Central memory CD4-positive, alpha-beta T cell (primary cell): ENCODE results near the gene TNIP1.
A peak's percentile ranks its signal among the peaks of the same experiment; 100 is the strongest.

ENCODE experiments used
- DNase-seq: peaks from one replicate; pipeline ENCODE4 v3.0.0; 2022
- total RNA-seq, 3 experiments: gene quantifications; one replicate each; lab custom pipeline; 2026; lab: John Stamatoyannopoulos, UW

The TNIP1 gene
- 134 to 309 (median 266) reads per million in 3 experiments for total RNA-seq

DNA sequence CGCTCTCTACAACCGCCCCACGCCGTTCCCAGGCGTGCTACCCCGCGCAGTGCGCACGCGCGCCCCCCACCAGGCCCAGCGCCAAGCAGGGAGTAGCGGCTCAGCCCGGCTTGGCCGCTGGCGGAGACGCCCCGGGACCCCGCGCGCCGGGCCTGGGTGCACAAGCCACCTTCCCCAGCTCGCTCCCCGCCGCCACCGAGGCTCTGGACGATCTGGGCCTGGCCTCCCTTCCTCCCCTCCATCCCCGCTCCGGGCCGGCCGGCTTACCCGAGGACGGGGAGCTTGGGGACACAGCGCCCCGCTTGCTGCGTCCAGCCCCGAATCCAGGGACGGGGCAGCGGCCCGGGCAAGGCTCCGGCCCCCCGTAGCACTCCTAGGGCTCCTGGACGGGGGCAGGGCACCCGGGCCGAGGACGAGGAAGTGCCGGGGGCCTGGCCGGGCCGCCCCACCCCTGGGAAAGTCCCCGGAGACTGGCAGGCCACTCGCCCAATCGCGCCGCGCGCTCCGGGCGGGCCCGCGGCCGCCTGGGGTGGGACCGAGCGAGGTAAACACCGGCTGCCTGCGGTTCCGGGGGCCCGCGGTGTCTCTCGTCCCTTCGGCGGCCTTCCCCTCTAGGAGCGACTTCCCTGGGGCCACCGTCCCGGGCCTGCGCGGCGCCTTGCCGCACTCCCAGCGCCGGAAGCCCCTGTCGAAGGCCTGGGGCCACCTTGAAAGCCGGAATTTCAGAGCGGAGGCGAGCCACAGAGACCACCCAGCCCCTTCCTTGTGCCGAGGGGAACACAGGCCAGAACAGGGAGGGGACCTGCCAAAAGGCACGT is at the start of gene TNIP1:
TNIP1 (minus strand) TSS at position 422 of the 818 bp plus-strand sequence. CDS start 15,939 bp downstream, outside the sequence.
- DNase-seq, result peak; percentile 95

DNA sequence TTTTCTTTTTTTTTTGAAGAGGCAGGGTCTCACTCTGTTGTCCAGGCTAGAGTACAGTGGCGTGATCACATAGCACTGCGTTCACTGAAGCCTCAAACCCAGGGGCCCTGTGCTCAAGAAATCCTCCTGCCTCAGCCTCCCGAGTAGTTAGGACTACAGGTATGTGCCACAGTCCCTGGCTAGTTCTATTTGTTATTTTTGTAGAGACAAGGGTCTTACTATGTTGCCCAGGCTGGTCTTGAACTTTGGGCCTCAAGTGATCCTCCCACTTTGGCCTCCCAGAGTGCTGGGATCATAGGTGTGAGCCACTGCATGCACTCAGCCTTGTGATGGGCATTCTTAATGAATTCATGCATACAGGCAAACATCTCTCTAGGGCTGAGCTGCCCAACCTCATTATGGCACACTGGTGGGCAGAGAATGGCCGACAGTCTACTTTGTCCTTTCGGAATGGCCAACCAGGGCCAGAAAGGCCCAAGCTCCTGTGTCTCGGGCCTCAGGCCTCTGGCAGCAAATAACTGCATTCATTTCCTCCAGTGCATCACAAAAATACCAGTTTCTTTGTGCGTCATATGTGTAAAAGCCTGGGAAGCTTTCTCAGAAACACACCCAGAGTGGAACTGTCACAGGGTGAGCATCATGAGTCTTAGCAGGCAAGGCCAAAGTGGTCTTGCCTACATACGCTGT is 49.5 kb upstream of the TNIP1 start:
- no peak for DNase-seq

GRCh38 chr5:151128817-151129216 is 48.0 kb upstream of the TNIP1 start:
- no peak for DNase-seq

DNA sequence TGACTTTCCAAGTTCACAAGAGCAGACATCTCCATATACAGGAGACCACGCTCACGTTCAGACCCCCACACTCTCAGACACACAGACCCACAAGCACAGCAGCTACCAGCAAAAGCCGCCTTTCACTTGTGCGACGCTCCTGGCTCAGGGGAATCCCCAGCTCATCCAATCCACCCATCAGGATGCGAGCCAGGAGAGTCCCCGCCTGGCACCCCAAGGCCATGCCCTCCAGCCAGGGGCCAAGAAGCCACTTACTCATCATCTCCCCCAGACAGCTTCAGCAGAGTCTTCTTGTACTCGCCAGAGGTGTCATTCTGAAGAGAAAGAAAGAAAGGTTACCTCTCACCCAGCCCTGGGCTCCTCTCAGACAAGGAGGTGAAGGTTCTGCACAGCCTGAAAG is 47.1 kb upstream of the TNIP1 start:
- DNase-seq, result no peak

DNA sequence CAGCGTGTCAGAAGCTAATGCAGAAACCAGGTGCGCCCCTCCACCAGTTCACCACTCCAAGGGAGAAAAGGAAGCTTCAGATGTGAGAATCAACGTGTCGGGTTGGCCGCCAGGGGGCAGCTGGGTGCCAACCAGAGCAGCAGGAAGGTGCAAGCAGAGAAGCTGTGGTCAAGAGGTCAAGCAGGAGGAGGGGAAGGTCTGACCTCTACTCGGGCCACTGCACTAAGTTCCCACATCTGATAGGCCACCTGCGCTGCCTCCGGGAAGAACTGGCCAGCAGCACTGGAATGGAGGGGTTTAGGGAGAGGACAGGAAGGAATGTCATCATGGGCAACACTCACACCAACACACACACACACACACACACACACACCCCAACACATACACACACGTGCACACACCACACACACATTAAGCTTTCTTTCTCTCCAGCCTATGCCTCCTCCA is 45.4 kb upstream of the TNIP1 start:
- peak; percentile 64 for DNase-seq

- peak; percentile 28 for DNase-seq
Observed at GRCh38 chr5:151125421-151125820, 44.6 kb upstream of the TNIP1 start.

- no peak for DNase-seq
Observed at GRCh38 chr5:151123897-151124751, 43.3 kb upstream of the TNIP1 start.

GRCh38 chr5:151122828-151123227 is 42.0 kb upstream of the TNIP1 start:
- DNase-seq, result no peak

- no peak for DNase-seq
Observed at GRCh38 chr5:151121665-151122064, 40.8 kb upstream of the TNIP1 start.

DNA sequence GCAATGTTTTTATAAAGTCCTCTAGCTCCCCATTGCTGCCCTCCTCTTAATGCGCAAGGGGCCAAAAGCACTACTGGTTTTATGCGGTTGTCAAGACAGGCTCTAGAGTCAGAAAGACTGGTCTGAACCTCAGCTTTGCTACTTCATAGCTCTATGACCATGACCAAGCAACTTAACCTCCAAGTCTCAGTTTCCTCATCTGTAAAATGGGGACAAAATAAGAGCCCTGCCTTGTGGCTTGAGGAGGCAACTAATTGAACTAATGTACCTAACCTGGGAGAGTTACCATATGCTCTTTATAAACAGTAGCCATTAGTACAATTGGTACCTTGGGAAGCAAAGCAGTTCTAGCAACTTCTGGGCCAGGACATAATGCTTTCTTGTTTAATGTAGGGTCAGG is 40.3 kb upstream of the TNIP1 start:
- no peak for DNase-seq

- no peak for DNase-seq
Observed at GRCh38 chr5:151118913-151119575, 38.2 kb upstream of the TNIP1 start.

GRCh38 chr5:151115272-151115905 is 34.6 kb upstream of the TNIP1 start:
- DNase-seq, result peak; percentile 58

DNA sequence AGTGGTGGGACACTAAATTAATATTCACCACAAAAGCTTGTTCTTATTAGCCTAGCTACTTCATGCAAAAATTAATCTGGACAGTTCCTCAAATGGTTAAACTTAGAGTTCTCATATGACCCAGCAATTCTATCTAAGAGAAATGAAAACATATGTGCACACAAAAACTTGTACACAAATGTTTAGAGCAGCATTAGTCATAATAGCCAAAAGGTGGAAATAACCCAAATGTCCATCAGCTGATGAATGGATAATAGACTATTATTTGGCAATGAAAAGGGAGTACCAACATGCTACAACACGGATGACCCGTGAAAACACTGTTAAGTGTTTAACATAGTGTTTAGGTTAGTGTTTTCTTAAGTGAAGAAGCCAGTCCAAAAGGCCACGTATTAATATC is 32.8 kb upstream of the TNIP1 start:
- no peak for DNase-seq

DNA sequence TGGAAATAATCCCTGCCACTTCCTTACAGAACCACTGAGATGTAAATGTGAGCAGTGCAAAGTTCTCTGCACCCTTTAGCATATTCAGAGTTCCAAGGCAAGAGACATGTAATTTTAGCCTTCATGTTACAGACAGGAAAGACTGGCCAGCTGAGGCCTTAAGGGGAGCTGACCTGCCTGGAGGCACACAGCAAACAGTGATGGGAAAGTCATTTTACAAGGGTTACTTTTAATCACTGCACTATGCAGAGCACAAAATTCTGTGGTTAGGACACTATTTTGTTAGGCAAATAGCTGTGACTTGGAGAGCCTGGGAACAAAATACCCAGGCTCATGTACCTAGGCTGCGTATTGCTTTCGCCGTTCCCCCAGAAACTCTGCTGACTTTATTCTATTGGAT is 30.2 kb upstream of the TNIP1 start:
- DNase-seq, result no peak

DNA sequence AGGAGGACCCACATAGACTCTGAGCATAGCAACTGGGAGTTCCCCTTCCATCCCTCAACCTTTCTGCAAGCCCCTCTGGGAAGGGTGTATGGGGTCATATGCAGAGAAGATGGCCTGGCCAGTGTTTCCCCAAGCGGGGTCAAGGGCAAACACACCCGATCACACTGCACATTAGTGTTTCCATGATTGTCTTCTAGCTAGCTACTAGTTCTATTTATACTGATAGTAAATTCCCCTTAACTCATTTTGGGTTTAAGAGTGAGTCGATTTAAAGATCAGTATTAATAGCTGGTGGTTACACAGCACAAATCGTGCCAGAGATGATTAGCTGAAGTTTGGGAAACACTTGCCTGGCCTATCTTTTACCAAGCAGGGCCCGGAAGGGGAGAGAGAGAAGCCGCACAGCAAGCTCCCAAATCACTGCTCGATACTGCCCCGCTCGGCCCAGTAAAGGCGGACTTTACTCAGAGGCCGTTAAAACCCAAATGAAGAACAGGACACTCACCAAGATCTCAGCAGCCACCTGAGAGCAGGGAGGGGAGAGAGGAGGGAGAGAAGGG is 29.4 kb upstream of the TNIP1 start:
- no peak for DNase-seq

- DNase-seq, result no peak
Observed at GRCh38 chr5:151108566-151108965, 27.7 kb upstream of the TNIP1 start.

DNA sequence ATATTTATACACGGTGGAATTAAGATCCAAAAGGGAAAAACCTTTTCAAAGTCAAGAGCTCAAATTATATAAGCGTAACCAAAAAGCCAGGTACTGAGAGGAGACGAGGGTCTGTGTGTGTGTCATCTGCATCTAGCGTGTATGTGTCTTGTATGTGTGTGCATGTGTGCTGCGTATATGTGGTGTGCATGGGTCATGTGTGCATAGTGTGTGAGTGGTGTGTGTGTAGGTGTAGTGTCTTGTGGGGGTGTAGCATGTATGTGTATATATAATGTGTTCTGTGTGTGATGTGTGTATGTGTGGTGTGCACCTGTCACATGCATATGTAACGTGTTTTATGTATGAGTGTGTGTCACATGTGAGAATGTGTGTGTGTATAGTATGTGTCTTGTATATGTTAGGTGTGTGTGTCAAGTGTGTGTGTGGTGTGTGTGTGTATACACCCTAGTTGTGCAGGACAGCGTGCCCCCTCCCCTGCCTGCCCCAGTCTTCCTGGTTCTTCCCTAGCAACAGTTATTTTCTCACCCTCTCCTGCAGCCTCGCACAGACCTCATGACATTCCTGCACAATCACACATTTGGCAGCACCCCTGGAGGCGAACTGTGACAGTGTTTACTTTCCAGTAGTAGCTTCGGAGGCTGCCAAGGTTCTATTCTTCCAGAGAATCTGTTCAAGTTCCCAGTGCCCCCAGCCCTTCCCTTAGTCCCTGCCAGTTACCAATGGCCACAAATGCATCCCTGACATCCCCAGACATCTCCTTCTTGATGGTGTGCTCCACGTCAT is 27.1 kb upstream of the TNIP1 start:
- no peak for DNase-seq

GRCh38 chr5:151107084-151107483 is 26.2 kb upstream of the TNIP1 start:
- DNase-seq, result no peak

DNA sequence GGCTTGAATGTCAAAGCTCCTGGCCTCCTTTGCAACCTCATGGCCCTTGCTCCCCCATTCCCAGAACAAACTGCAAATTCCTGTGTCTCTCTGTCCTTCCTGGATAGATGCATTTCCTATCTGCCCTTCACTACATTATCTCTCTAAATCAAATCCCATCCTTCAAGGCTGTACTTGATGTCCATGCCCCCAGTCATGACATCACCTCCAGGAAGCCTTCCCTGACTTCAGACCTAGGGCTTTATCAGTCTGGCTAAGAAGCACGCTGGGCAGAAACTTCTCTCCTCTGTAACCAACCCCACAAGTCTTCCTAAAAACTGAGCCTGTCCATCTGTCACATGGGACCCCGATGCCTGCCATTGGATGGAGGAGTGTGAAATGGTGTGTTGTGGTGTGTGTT is 25.7 kb upstream of the TNIP1 start:
- DNase-seq, result no peak

GRCh38 chr5:151106043-151106442 is 25.2 kb upstream of the TNIP1 start:
- no peak for DNase-seq

DNA sequence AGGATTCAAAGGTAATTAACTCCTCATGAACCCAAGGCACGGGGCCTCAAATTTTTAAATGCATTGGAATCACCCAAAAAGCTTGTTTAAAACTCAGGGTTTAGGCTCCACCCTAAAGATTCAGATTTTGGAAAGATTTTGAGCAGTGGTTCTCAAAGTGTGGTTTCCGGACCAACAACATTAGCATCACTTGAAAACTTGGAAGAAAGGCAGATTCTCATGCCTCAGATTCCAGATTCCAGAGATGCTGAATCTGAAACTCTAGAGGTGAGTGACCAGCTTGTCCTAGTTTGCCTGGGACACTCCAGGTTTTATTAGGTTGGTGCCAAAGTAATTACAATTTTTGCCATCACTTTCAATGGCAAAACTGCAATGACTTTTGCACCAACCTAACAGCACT is 24.7 kb upstream of the TNIP1 start:
- no peak for DNase-seq
